Right renal pelvis (tissue), 4 donors: ENCODE data around the gene SENP1. TPM values are rescaled to one million over a fixed set of nuclear protein-coding genes. Genes with fewer than 3 reads are reported as not detected.

Source experiments
- DNase-seq, 4 donors: peaks; one replicate each; pipeline ENCODE4 v3.0.0-alpha.2; 2013; ENCODE audit warnings: low read depth in 4 of 4, low spot score in 3 of 4, missing footprints in 1 of 4
- polyA plus RNA-seq, 4 donors: library from polyadenylated mRNA; unstranded; fragments of 120-200 nt; gene quantifications; one replicate each; pipeline ENCODE4 v1.2.1, GENCODE V29; 2013; ENCODE audit not compliant: insufficient read length in 4 of 4

SENP1 gene
- polyA plus RNA-seq, 4 donors = 21.6 to 28.1 (median 27.1) TPM

- no peak for DNase-seq
Measured at GRCh38 chr12:48003226-48004052, 102.4 kb downstream of the SENP1 start.

DNA sequence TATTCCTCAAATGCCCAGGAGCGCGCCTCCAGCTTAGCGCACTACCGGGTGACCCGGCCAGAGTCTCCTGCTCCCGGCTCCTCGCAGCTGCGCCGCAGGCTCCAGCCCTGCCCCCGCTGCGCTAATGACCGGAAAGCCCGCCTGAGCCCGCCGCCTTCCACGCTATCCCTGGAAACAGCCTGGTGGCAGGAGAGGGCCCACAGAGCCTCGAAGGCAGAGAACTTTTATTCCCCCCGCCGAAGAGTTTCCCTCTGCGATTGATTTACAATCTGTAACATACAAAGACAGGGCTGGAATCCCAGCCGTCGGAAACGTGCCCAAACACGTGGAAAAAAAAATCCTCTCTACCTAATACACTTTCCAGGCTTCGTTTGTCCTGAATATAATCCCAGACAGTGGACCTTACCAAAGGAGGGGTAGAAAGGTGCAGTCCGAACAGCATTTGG, 103.1 kb downstream of the SENP1 start:
- no peak for DNase-seq

DNA sequence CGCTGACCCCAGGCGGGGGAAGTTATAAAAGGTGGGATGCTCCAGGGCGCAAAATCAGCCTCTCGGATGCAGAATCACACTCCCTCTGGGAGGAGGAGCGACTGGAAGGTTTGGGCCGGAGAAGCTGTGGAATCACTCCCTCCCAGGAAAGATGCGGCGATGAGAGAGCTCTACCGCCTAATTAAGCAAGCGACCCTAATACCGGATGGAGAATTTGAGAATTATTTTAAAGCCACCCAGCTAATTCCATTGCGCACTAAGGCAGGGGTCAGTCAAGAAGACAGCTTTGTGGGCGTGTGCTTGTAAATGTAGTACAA, 103.5 kb downstream of the SENP1 start:
- DNase-seq = no peak

DNA sequence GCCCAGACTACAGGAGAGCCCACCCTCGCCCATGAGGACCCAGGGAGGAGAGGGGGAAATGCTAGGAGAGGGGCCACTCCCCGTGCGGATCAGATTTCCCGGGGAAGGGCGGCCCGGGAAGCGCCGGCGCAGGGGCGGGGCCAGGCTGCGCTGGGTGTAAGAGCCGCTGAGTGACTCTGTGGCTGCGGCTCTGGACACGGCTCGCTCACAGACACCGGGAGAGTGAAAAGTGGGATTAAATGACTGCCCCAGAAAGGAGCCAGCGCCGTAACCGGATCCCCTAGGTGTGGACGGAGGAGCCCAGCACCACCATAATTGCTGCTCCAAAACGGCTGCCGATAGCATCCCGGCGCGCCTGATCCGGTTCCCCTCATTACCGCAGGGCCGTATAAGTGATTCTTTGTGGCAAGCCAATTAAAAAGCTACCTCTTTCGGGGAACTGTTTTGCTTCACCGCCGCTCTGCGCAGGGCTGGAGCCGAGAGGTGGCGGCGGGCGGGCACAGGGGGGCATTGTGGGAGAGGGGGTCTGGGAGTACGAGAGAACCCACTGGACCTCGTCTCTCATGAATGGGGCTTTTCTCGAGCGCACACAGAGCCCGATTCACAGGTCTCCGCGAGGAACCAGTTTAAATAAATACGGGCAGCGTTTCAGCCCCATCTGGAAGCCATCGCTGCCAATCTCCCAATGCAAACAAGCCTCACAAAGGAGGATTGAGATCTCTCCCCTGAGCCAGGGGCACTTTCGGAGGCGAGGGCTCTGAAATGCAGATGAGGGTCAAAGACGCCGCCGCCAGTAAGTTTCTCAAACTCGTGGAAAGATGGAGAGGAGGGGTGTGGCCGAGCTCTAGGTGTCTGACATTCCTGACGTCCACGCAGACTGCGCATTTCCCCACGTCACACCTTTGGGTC, 104.1 kb downstream of the SENP1 start:
- DNase-seq = no peak

DNA sequence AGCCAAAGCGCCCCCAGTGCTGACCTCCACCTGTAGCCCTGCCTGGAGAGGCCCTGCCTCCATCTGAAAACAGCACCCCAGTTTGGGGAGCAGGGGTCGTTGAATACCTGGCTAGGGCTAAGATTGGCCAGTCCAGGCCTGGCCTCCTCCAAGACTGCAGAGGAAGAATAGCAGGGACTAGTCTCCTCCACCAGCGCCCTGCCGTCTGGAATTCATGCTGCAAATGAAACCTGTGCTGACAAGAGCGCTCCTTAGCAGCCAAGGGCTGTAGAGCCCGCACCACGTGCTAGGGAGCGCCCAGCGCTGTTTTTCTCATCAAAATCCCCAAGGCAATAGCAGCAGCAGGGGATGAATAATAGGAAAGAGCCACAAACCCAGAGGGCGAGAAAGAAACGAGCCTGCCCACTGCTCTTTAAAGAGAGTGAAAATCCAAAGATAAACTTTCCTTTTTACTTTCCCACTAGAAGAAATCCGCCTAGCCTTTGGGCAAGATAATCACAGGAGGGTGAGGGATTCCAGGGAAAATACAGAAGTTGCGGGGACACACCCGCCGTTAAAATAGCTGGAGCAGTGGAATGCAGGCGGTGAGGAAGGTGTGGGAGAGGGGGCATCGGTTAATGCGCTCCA, 104.9 kb downstream of the SENP1 start:
- DNase-seq = no peak

DNA sequence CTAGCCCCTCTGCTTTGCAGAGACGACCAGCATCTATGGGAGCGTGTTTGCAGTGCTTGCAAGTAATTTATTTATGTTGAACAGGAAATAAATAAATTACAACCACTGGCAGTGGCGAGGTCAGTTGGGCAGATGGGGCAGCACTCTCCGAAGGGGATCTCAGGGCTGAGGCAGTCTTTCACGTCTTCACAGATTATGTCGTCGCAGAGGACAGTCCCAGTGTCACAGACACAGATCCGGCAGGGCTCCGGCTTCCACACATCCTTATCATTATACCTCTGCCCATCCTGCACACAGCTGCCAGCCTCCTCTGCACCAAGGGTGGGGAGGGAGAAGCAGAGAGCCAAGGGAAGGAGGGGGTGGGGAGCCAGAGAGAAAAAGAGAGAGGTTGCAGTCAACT, 106.1 kb downstream of the SENP1 start:
- no peak for DNase-seq

DNA sequence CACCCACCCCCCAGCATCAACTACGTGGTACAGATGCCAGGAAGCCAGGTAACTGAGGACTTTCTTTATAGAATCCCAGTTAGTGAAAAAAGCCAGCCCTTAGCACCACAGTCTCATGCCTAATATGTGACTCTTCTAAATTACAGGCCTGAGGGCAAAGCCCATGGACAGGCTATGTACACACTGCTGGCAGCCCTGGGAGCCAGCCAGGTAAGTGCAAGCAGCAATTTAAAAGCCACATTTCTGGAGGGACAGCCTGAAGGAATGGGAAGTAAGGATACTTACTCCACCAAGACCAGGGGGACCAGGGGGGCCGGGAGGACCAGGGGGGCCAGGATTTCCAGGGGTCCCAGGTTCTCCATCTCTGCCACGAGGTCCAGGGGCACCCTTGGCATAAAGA, 108.6 kb downstream of the SENP1 start:
- no peak for DNase-seq

GRCh38 chr12:47995981-47996401, 109.9 kb downstream of the SENP1 start:
- DNase-seq = no peak

DNA sequence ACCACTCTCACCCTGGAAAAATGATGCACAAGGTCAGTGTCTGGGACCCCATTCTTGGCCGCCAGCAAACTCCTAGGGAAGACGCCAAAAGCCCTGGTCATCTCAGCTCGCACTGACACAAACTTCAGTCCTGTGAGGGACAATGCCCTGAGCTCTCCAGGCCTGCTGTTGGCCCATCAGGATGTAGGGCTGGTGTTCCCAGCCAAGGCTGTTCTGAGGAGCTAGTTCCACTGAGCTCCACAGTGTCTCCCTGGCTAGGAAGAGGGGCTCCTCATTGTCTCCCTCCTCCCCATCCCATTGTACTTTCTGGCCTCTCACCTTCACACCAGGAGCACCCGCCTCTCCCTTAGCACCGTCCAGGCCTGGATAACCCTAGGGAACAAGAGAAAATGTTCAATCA, 112.4 kb downstream of the SENP1 start:
- no peak for DNase-seq

Other genes starting within 250 kb of the SENP1 start
- 1 to 10 TPM; 3.5 to 5.8 (median 4.0) TPM for gene VDR, start 201.1 kb downstream of the SENP1 start, polyA plus RNA-seq
- gene TMEM106C, start 142.5 kb downstream of the SENP1 start, polyA plus RNA-seq = 100 to 1,000 TPM; 122 to 138 (median 132) TPM
- 10 to 100 TPM; 36.5 to 51.7 (median 42.8) TPM for gene COL2A1, start 101.6 kb downstream of the SENP1 start, polyA plus RNA-seq
- gene PFKM, start 13.3 kb upstream of the SENP1 start, polyA plus RNA-seq = 100 to 1,000 TPM in 2 of 4 donors, 10 to 100 TPM in 2; 92.6 to 108 (median 96.8) TPM
- 10 to 100 TPM; 33.1 to 41.4 (median 40.4) TPM for gene ASB8, start 51.4 kb upstream of the SENP1 start, polyA plus RNA-seq
- gene CCDC184, start 77.6 kb upstream of the SENP1 start, polyA plus RNA-seq = 1 to 10 TPM in 1 of 4 donors, under 1 TPM in 3; 0.29 to 1.2 (median 0.42) TPM
- gene OR10AD1, start 97.2 kb upstream of the SENP1 start, polyA plus RNA-seq = under 1 TPM; 0.17 to 0.36 (median 0.24) TPM
- 10 to 100 TPM; 21.8 to 26.5 (median 24.1) TPM for gene ZNF641, start 244.8 kb upstream of the SENP1 start, polyA plus RNA-seq